GM12878 (cell line): ENCODE measurements around the gene ZSCAN5B. TPM values are rescaled to one million over a fixed set of nuclear protein-coding genes. Genes with fewer than 3 reads are reported as not detected.

Experiments
- ATAC-seq: fragments of 200-7000 bp; cut with Tn5 transposase; 3 replicates; pipeline ENCODE4 v1.9.1; 2020; ENCODE audit warnings: mild to moderate bottlenecking, moderate library complexity
- BruUV-seq: library from RNA; stranded (reverse); fragments of 400-500 nt; replicated peaks from 2 replicates; lab custom pipeline; 2021; lab: Mats Ljungman, UMichigan
- CTCF ChIA-PET: fragments of 300-600 bp; sonication (Branson Sonifier 250); formaldehyde crosslinking; extraction: SDS; loops from one replicate; lab custom pipeline; 2021; ENCODE audit warnings: inconsistent platforms; lab: Yijun Ruan, JAX
- POLR2A ChIA-PET: fragments of 350-600 bp; formaldehyde crosslinking; extraction: SDS; loops from one replicate; lab custom pipeline; 2021; ENCODE audit warnings: inconsistent platforms; lab: Charles Lee
- RAD21 ChIA-PET: fragments of 300-600 bp; sonication (Branson Sonifier 250); formaldehyde crosslinking; loops from one replicate; lab custom pipeline; 2023; ENCODE audit warnings: antibody characterized with exemption; ENCODE audit not compliant: unreplicated experiment; lab: Charles Lee
- SMC1A ChIA-PET: fragments of 300-600 bp; sonication (Branson Sonifier 250); formaldehyde crosslinking; loops from one replicate; lab custom pipeline; 2023; ENCODE audit not compliant: unreplicated experiment, uncharacterized antibody; lab: Charles Lee
- DNase-seq: peaks from one replicate; pipeline ENCODE4 v3.0.0-alpha.2; 2011; ENCODE audit warnings: low read depth, low spot score
- FAIRE-seq: peaks from 3 replicates; lab custom pipeline; 2011; peaks lifted over from hg19 to GRCh38; lab: Jason Lieb, UNC
- H2AFZ ChIP-seq: 2 replicates; pipeline ENCODE4 v1.6.0; 2011; ENCODE audit warnings: low read depth, low read length, control low read depth; ENCODE audit not compliant: control insufficient read depth
- H3K27ac ChIP-seq: 2 replicates; pipeline ENCODE4 v1.5.1; 2011; ENCODE audit warnings: control low read depth; ENCODE audit not compliant: control insufficient read depth, insufficient read depth
- H3K27me3 ChIP-seq, 2 experiments: replicated peaks in 1 of 2; 2 replicates each; pipeline versions ENCODE4 v1.6.0 to v1.6.1; 2011; ENCODE audit warnings: low read length in 1 of 2; ENCODE audit not compliant: control insufficient read depth in 2 of 2, insufficient read depth in 2 of 2
- H3K36me3 ChIP-seq, 2 experiments: 2 replicates each; pipeline ENCODE4 v1.5.1; 2011; ENCODE audit warnings: low read length in 1 of 2; ENCODE audit not compliant: control insufficient read depth in 2 of 2, insufficient read depth in 2 of 2
- H3K4me1 ChIP-seq: 2 replicates; pipeline ENCODE4 v1.6.1; 2011; ENCODE audit warnings: mild to moderate bottlenecking, low read length, moderate library complexity, mixed read lengths; ENCODE audit not compliant: control insufficient read depth, insufficient read depth
- H3K4me2 ChIP-seq: 2 replicates; pipeline ENCODE4 v1.6.0; 2011; ENCODE audit warnings: control low read depth; ENCODE audit not compliant: control insufficient read depth, insufficient read depth
- H3K4me3 ChIP-seq: fragments of 200-600 bp; sonication (generic); 2 replicates; pipeline ENCODE4 v1.5.1; 2016
- H3K79me2 ChIP-seq: 2 replicates; pipeline ENCODE4 v1.6.0; 2011; ENCODE audit warnings: low read length; ENCODE audit not compliant: control insufficient read depth, insufficient read depth
- H3K9ac ChIP-seq: 2 replicates; pipeline ENCODE4 v1.8.0; 2011; ENCODE audit warnings: low read length, control low read depth, mixed read lengths; ENCODE audit not compliant: control insufficient read depth, insufficient read depth
- H3K9me3 ChIP-seq: replicated peaks from 3 replicates; pipeline ENCODE4 v1.5.1; 2011; ENCODE audit warnings: mild to moderate bottlenecking, low read length; ENCODE audit not compliant: control insufficient read depth, insufficient read depth
- H4K20me1 ChIP-seq: 2 replicates; pipeline ENCODE4 v1.6.0; 2011; ENCODE audit not compliant: control insufficient read depth, insufficient read depth
- EGR1 ChIP-seq, 2 experiments: IDR thresholded peaks; 1 replicate in 1 of 2; 2 replicates in 1 of 2; pipeline ENCODE4 v1.6.1; 2011 to 2012; ENCODE audit warnings: low read depth in 2 of 2, low read length in 2 of 2, borderline replicate concordance in 1 of 2, mild to moderate bottlenecking in 1 of 2, moderate library complexity in 1 of 2
- IKZF1 ChIP-seq: fragments of 450-650 bp; conservative IDR thresholded peaks from 2 replicates; pipeline ENCODE4 v1.6.1; 2017; ENCODE audit warnings: antibody characterized with exemption, mild to moderate bottlenecking
- USF1 ChIP-seq: IDR thresholded peaks from 2 replicates; pipeline ENCODE4 v1.6.1; 2011; ENCODE audit warnings: borderline replicate concordance, low read depth, mild to moderate bottlenecking, moderate library complexity, mixed read lengths, low read length; ENCODE audit not compliant: insufficient read depth; ENCODE audit errors: extremely low read length
- USF2 ChIP-seq: IDR thresholded peaks from 2 replicates; pipeline ENCODE4 v1.6.1; 2011; ENCODE audit warnings: low read depth, low read length, improper control_type of control experiment, borderline replicate concordance
- ZBTB4 ChIP-seq: fragments of 450-650 bp; formaldehyde crosslinking; IDR thresholded peaks from 2 replicates; pipeline ENCODE4 v1.4.0; 2022; ENCODE audit warnings: mild to moderate bottlenecking, moderate library complexity
- WGBS: methylation state at CpG from one replicate; pipeline ENCODE4 v1.1.6; 2016; ENCODE audit warnings: low lambda C conversion rate; ENCODE audit not compliant: insufficient replicate concordance, insufficient coverage; ENCODE audit errors: missing lambda C conversion rate; 5-methylcytosine and 5-hydroxymethylcytosine counted together
- in situ Hi-C: fragments of 300-500 bp; cut with MboI; formaldehyde crosslinking; loops from 9 replicates; pipeline ENCODE4 v1.14.3; 2018; ENCODE audit warnings: mixed read lengths
- intact Hi-C: fragments of 100-400 bp; cut with micrococcal nuclease; formaldehyde crosslinking; loops from one replicate; pipeline ENCODE4 v1.14.2; 2022; ENCODE audit not compliant: unreplicated experiment
- polyA plus RNA-seq, 11 experiments: library from polyadenylated mRNA; depleted of rRNA in 4 of 11; unstranded in 6 of 11; stranded (reverse) in 5 of 11; fragments of >200 nt; fragmentation: Nextera tagmentation in 4 of 11; fragmentation: Illumina TruSeq in 1 of 11; extraction: Ambion mirVana in 4 of 11; extraction: Trizol in 1 of 11; gene quantifications; 1 replicate in 1 of 11; 2 replicates in 10 of 11; pipeline versions ENCODE4 v1.2.1 to v1.2.3, GENCODE V29; 2011 to 2016; ENCODE audit warnings: inconsistent platforms in 2 of 11, missing spikeins in 2 of 11, low read depth in 1 of 11
- total RNA-seq, 4 experiments: library from RNA; depleted of rRNA in 3 of 4; stranded (reverse); fragments of >200 nt in 3 of 4; fragmentation: Illumina TruSeq in 1 of 4; extraction: Trizol in 1 of 4; gene quantifications; 2 replicates each; pipeline versions ENCODE4 v1.2.1 to v1.2.3, GENCODE V29; 2013 to 2021

ZSCAN5B gene
- total and polyA plus RNA-seq, 10 of the 15 experiments (the other 5 are each of a cell fraction or from before 2014, with no cell fraction given) = 0.04 TPM; not detected in 9

GRCh38 chr19:56245121-56245740 lies 47.6 kb upstream of the ZSCAN5B start:
- ATAC-seq (no peak), FAIRE-seq (no peak), DNase-seq (no peak)
- Histone ChIP-seq H3K9ac (no peak overlapping the region), H3K36me3 (no peaks in the 10 kb centered on the region), H3K4me3 (no peak overlapping the region), H3K27ac (no peak overlapping the region), H2AFZ (no peak overlapping the region), H3K4me1 (no peaks in the 10 kb centered on the region), H3K27me3 (no peaks in the 10 kb centered on the region), H3K79me2 (no peaks in the 10 kb centered on the region), H3K4me2 (no peak overlapping the region), H3K9me3 (no peaks in the 10 kb centered on the region), H4K20me1 (no peaks in the 10 kb centered on the region)
- CTCF ChIA-PET = no interaction called here
- intact Hi-C loops = no loop called here
- 72% methylated on average over 7 of the region's 7 CpGs for WGBS
- SMC1A ChIA-PET = no interaction called here
- no peak for TF ChIP-seq USF2
- no peak for TF ChIP-seq EGR1 (IDR thresholded peaks at IDR 0.05; ENCODE audit: borderline replicate concordance in 1 of 2, low read depth in 2 of 2, low read length in 2 of 2)
- no peak for TF ChIP-seq IKZF1
- no peak for TF ChIP-seq USF1
- TF ChIP-seq ZBTB4 (CRISPR knock-in tag) = no peak
- BruUV-seq = no TSS peak
- in situ Hi-C loops = no loop called here
- RAD21 ChIA-PET = no interaction called here
- POLR2A ChIA-PET = no interaction called here
